Body of pancreas (tissue), 4 donors: ENCODE measurements around the gene B4GALNT3. TPM values are rescaled to one million over a fixed set of nuclear protein-coding genes. Genes with fewer than 3 reads are reported as not detected.
A peak's percentile ranks its signal among the peaks of the same experiment; 100 is the strongest.
"Not testable (repeated sequence)": the region's sequence is repeated elsewhere in the genome, so short reads cannot be mapped to it uniquely, and the experiment has no call there.

Experiments
- ATAC-seq: fragments of 150-250 bp; one replicate; pipeline ENCODE4 v1.9.1; 2016
- DNase-seq, 4 donors: peaks; one replicate each; pipeline ENCODE4 v3.0.0-alpha.2; 2019
- H3K27ac ChIP-seq, 4 donors: fragments of 200-600 bp; sonication (generic); 1 replicate in 3 of 4; 2 replicates in 1 of 4; pipeline versions ENCODE4 v1.5.1 to v1.6.1; 2016 to 2019; ENCODE audit warnings: mild to moderate bottlenecking in 1 of 4, mixed read lengths in 1 of 4, moderate library complexity in 1 of 4
- H3K27me3 ChIP-seq, 2 donors: fragments of 200-600 bp; sonication (generic); one replicate each; pipeline ENCODE4 v1.6.0; 2016; ENCODE audit warnings: mild to moderate bottlenecking in 1 of 2
- H3K36me3 ChIP-seq, 2 donors: fragments of 200-600 bp; sonication (generic); replicated peaks in 1 of 2; 2 replicates each; pipeline ENCODE4 v1.5.1; 2016; ENCODE audit warnings: low read depth in 2 of 2; ENCODE audit not compliant: insufficient read depth in 1 of 2
- H3K4me1 ChIP-seq: fragments of 200-600 bp; sonication (generic); one replicate; pipeline ENCODE4 v1.6.0; 2016
- H3K4me3 ChIP-seq, 2 donors: fragments of 200-600 bp; sonication (generic); 1 replicate in 1 of 2; 2 replicates in 1 of 2; pipeline ENCODE4 v1.5.1; 2016 to 2019
- H3K9me3 ChIP-seq, 3 donors: fragments of 200-600 bp; sonication (generic); 1 replicate in 2 of 3; 2 replicates in 1 of 3; pipeline ENCODE4 v1.5.1; 2016
- POLR2A ChIP-seq, 3 donors: fragments of 450-650 bp; IDR thresholded peaks; one replicate each; pipeline ENCODE4 v1.6.1; 2016; ENCODE audit warnings: antibody characterized with exemption in 3 of 3, mild to moderate bottlenecking in 2 of 3
- WGBS, 2 donors: methylation state at CpG; one replicate each; pipeline ENCODE4 v1.1.5; 2017; 5-methylcytosine and 5-hydroxymethylcytosine counted together
- intact Hi-C: fragments of 100-400 bp; cut with DNase I; formaldehyde crosslinking; loops from one replicate; pipeline ENCODE4 v1.15.1; 2023
- total RNA-seq, 2 donors: library from RNA; depleted of rRNA; stranded (reverse); fragments of >200 nt; gene quantifications; one replicate each; pipeline ENCODE4 v1.1.0, GENCODE V29; 2016
- TF ChIP-seq, protein P1 (sequence below), 7 experiments: fragments of 450-650 bp in 4 of 7; fragments of 200-600 bp in 3 of 7; sonication (generic) in 3 of 7; IDR thresholded peaks; one replicate each; pipeline ENCODE4 v1.5.1; 2016 to 2019; ENCODE audit warnings: antibody characterized with exemption in 7 of 7

The B4GALNT3 gene
- total RNA-seq, 2 donors from 2014 or later, result 4.0 to 9.3 TPM

- H3K27me3 ChIP-seq, result no peaks in the 10 kb centered on the region
- no peaks in the 10 kb centered on the region for H3K9me3 ChIP-seq
- ATAC-seq (peak; percentile 92), DNase-seq (peak; percentile 70 to 81 (median 74))
- peaks cover 29% of the 10 kb centered on the region for H3K4me1 ChIP-seq
- H3K27ac ChIP-seq, result peak overlapping the region in 3 of 4 donors; percentile 7 to 26 (median 9)
- H3K4me3 ChIP-seq, result no peak overlapping the region
- TF ChIP-seq, protein P1, sequence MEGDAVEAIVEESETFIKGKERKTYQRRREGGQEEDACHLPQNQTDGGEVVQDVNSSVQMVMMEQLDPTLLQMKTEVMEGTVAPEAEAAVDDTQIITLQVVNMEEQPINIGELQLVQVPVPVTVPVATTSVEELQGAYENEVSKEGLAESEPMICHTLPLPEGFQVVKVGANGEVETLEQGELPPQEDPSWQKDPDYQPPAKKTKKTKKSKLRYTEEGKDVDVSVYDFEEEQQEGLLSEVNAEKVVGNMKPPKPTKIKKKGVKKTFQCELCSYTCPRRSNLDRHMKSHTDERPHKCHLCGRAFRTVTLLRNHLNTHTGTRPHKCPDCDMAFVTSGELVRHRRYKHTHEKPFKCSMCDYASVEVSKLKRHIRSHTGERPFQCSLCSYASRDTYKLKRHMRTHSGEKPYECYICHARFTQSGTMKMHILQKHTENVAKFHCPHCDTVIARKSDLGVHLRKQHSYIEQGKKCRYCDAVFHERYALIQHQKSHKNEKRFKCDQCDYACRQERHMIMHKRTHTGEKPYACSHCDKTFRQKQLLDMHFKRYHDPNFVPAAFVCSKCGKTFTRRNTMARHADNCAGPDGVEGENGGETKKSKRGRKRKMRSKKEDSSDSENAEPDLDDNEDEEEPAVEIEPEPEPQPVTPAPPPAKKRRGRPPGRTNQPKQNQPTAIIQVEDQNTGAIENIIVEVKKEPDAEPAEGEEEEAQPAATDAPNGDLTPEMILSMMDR (IDR thresholded peaks at IDR 0.05), result peak; percentile 93 to 100 (median 98)
- TF ChIP-seq POLR2A (IDR thresholded peaks at IDR 0.05), result peak in 1 of 3 donors; percentile 17
- WGBS, 2 donors, result 6 to 10% methylated on average over 32 to 39 of the region's 39 CpGs
- H3K36me3 ChIP-seq, result no peaks in the 10 kb centered on the region
- intact Hi-C loops, result no loop called here
Measured at GRCh38 chr12:575948-576614, 116.3 kb downstream of the B4GALNT3 start.

GRCh38 chr12:576615-577110, 116.9 kb downstream of the B4GALNT3 start:
- intact Hi-C loops, result no loop called here
- Histone ChIP-seq H3K4me1 (peaks cover 24% of the 10 kb centered on the region), H3K9me3 (no peaks in the 10 kb centered on the region), H3K27ac (peak overlapping the region in 2 of 4 donors; percentile 7 to 9), H3K27me3 (no peaks in the 10 kb centered on the region), H3K4me3 (no peak overlapping the region), H3K36me3 (no peaks in the 10 kb centered on the region)
- peak in 1 of 4 donors; percentile 6 for DNase-seq
- ATAC-seq, result no peak
- no peak for TF ChIP-seq POLR2A (IDR thresholded peaks at IDR 0.05)
- TF ChIP-seq, protein P1 (IDR thresholded peaks at IDR 0.05), result no peak
- 89 to 91% methylated on average over 14 of the region's 14 CpGs for whole genome bisulfite sequencing, 2 donors

GRCh38 chr12:577994-578747, 118.4 kb downstream of the B4GALNT3 start:
- H3K9me3 ChIP-seq, H3K4me3 ChIP-seq, H3K27me3 ChIP-seq, ATAC-seq, H3K27ac ChIP-seq, intact Hi-C loops, H3K36me3 ChIP-seq: not testable (repeated sequence)
- 80 to 81% methylated on average over 19 of the region's 19 CpGs for WGBS, 2 donors
- DNase-seq, result peak in 1 of 4 donors; percentile 5
- H3K4me1 ChIP-seq, result peaks cover 22% of the 10 kb centered on the region

GRCh38 chr12:578748-579419, 119.1 kb downstream of the B4GALNT3 start:
- WGBS, 2 donors, result 29 to 32% methylated on average over 7 of the region's 7 CpGs
- Histone ChIP-seq H3K4me3 (no peak overlapping the region), H3K36me3 (no peaks in the 10 kb centered on the region), H3K4me1 (peaks cover 22% of the 10 kb centered on the region), H3K9me3 (no peaks in the 10 kb centered on the region), H3K27ac (no peak overlapping the region), H3K27me3 (no peaks in the 10 kb centered on the region)
- ATAC-seq (no peak), DNase-seq (peak in 1 of 4 donors; percentile 34)
- TF ChIP-seq, protein P1 (IDR thresholded peaks at IDR 0.05), result no peak
- intact Hi-C loops, result no loop called here
